CMK (cell line): Measurements from ENCODE around the gene HCRT.

Experiments
- DNase-seq: peaks from one replicate; pipeline ENCODE4 v3.0.0-alpha.2; 2010; ENCODE audit warnings: low read depth

HCRT gene

GRCh38 chr17:42138749-42139492 lies 46.3 kb downstream of the HCRT start:
- DNase-seq, result no peak

GRCh38 chr17:42136654-42137051 lies 48.6 kb downstream of the HCRT start:
- no peak for DNase-seq

- DNase-seq, result no peak
Observed at GRCh38 chr17:42135664-42136653, 49.3 kb downstream of the HCRT start.

GRCh38 chr17:42135151-42135550 lies 50.1 kb downstream of the HCRT start:
- no peak for DNase-seq
